Breast epithelium (tissue), 3 donors: ENCODE measurements around the gene MYO1D.

ENCODE experiments used
- CTCF ChIP-seq, 3 donors: fragments of 450-650 bp; IDR thresholded peaks; one replicate each; pipeline ENCODE4 v1.5.1; 2016 to 2017; ENCODE audit warnings: antibody characterized with exemption in 3 of 3, mild to moderate bottlenecking in 3 of 3, moderate library complexity in 3 of 3
- POLR2A ChIP-seq: fragments of 450-650 bp; IDR thresholded peaks from one replicate; pipeline ENCODE4 v1.6.1; 2016; ENCODE audit warnings: antibody characterized with exemption, mild to moderate bottlenecking, moderate library complexity
- POLR2AphosphoS5 ChIP-seq, 3 donors: sonication (generic); formaldehyde crosslinking; IDR thresholded peaks; one replicate each; pipeline ENCODE4 v1.6.1; 2017; ENCODE audit warnings: antibody characterized with exemption in 3 of 3

GRCh38 chr17:32907583-32907982 lies 30.7 kb upstream of the MYO1D start:
- TF ChIP-seq POLR2A = no peak
- TF ChIP-seq CTCF (IDR thresholded peaks at IDR 0.05) = no peak
- no peak for TF ChIP-seq POLR2AphosphoS5 (IDR thresholded peaks at IDR 0.05)
